GM12878 (cell line): Measurements from ENCODE around the gene MAP6D1. TPM values are rescaled to one million over a fixed set of nuclear protein-coding genes. Genes with fewer than 3 reads are reported as not detected.

Source experiments
- ATAC-seq: fragments of 200-7000 bp; cut with Tn5 transposase; 3 replicates; pipeline ENCODE4 v1.9.1; 2020; ENCODE audit warnings: mild to moderate bottlenecking, moderate library complexity
- BruUV-seq: library from RNA; stranded (reverse); fragments of 400-500 nt; replicated peaks from 2 replicates; lab custom pipeline; 2021; lab: Mats Ljungman, UMichigan
- CTCF ChIA-PET: fragments of 300-600 bp; sonication (Branson Sonifier 250); formaldehyde crosslinking; extraction: SDS; loops from one replicate; lab custom pipeline; 2021; ENCODE audit warnings: inconsistent platforms; lab: Yijun Ruan, JAX
- POLR2A ChIA-PET: fragments of 350-600 bp; formaldehyde crosslinking; extraction: SDS; loops from one replicate; lab custom pipeline; 2021; ENCODE audit warnings: inconsistent platforms; lab: Charles Lee
- RAD21 ChIA-PET: fragments of 300-600 bp; sonication (Branson Sonifier 250); formaldehyde crosslinking; loops from one replicate; lab custom pipeline; 2023; ENCODE audit warnings: antibody characterized with exemption; ENCODE audit not compliant: unreplicated experiment; lab: Charles Lee
- SMC1A ChIA-PET: fragments of 300-600 bp; sonication (Branson Sonifier 250); formaldehyde crosslinking; loops from one replicate; lab custom pipeline; 2023; ENCODE audit not compliant: unreplicated experiment, uncharacterized antibody; lab: Charles Lee
- DNase-seq: peaks from one replicate; pipeline ENCODE4 v3.0.0-alpha.2; 2011; ENCODE audit warnings: low read depth, low spot score
- FAIRE-seq: peaks from 3 replicates; lab custom pipeline; 2011; peaks lifted over from hg19 to GRCh38; lab: Jason Lieb, UNC
- H2AFZ ChIP-seq: 2 replicates; pipeline ENCODE4 v1.6.0; 2011; ENCODE audit warnings: low read depth, low read length, control low read depth; ENCODE audit not compliant: control insufficient read depth
- H3K27ac ChIP-seq: 2 replicates; pipeline ENCODE4 v1.5.1; 2011; ENCODE audit warnings: control low read depth; ENCODE audit not compliant: control insufficient read depth, insufficient read depth
- H3K27me3 ChIP-seq, 2 experiments: replicated peaks in 1 of 2; 2 replicates each; pipeline versions ENCODE4 v1.6.0 to v1.6.1; 2011; ENCODE audit warnings: low read length in 1 of 2; ENCODE audit not compliant: control insufficient read depth in 2 of 2, insufficient read depth in 2 of 2
- H3K36me3 ChIP-seq, 2 experiments: 2 replicates each; pipeline ENCODE4 v1.5.1; 2011; ENCODE audit warnings: low read length in 1 of 2; ENCODE audit not compliant: control insufficient read depth in 2 of 2, insufficient read depth in 2 of 2
- H3K4me1 ChIP-seq: 2 replicates; pipeline ENCODE4 v1.6.1; 2011; ENCODE audit warnings: mild to moderate bottlenecking, low read length, moderate library complexity, mixed read lengths; ENCODE audit not compliant: control insufficient read depth, insufficient read depth
- H3K4me2 ChIP-seq: 2 replicates; pipeline ENCODE4 v1.6.0; 2011; ENCODE audit warnings: control low read depth; ENCODE audit not compliant: control insufficient read depth, insufficient read depth
- H3K4me3 ChIP-seq: fragments of 200-600 bp; sonication (generic); 2 replicates; pipeline ENCODE4 v1.5.1; 2016
- H3K79me2 ChIP-seq: 2 replicates; pipeline ENCODE4 v1.6.0; 2011; ENCODE audit warnings: low read length; ENCODE audit not compliant: control insufficient read depth, insufficient read depth
- H3K9ac ChIP-seq: 2 replicates; pipeline ENCODE4 v1.8.0; 2011; ENCODE audit warnings: low read length, control low read depth, mixed read lengths; ENCODE audit not compliant: control insufficient read depth, insufficient read depth
- H3K9me3 ChIP-seq: replicated peaks from 3 replicates; pipeline ENCODE4 v1.5.1; 2011; ENCODE audit warnings: mild to moderate bottlenecking, low read length; ENCODE audit not compliant: control insufficient read depth, insufficient read depth
- H4K20me1 ChIP-seq: 2 replicates; pipeline ENCODE4 v1.6.0; 2011; ENCODE audit not compliant: control insufficient read depth, insufficient read depth
- CBX3 ChIP-seq: fragments of 200-600 bp; sonication (generic); IDR thresholded peaks from 2 replicates; pipeline ENCODE4 v1.6.1; 2016; ENCODE audit warnings: low read depth, borderline replicate concordance
- IKZF1 ChIP-seq: fragments of 450-650 bp; conservative IDR thresholded peaks from 2 replicates; pipeline ENCODE4 v1.6.1; 2017; ENCODE audit warnings: antibody characterized with exemption, mild to moderate bottlenecking
- KDM1A ChIP-seq: fragments of 200-600 bp; sonication (generic); IDR thresholded peaks from 2 replicates; pipeline ENCODE4 v1.6.1; 2016; ENCODE audit warnings: borderline replicate concordance
- MEF2B ChIP-seq: fragments of 450-650 bp; IDR thresholded peaks from 2 replicates; pipeline ENCODE4 v1.6.1; 2018; ENCODE audit warnings: mild to moderate bottlenecking, moderate library complexity; ENCODE audit not compliant: partially characterized antibody, poor library complexity, severe bottlenecking
- MTA3 ChIP-seq: IDR thresholded peaks from 2 replicates; pipeline ENCODE4 v1.6.1; 2012; ENCODE audit warnings: low read length, inconsistent platforms, borderline replicate concordance
- NR2F1 ChIP-seq: fragments of 450-650 bp; conservative IDR thresholded peaks from 2 replicates; pipeline ENCODE4 v1.6.1; 2017; ENCODE audit warnings: mild to moderate bottlenecking
- PAX5 ChIP-seq: IDR thresholded peaks from 2 replicates; pipeline ENCODE4 v1.6.1; 2011; ENCODE audit warnings: low read depth, low read length, borderline replicate concordance
- PAX8 ChIP-seq: fragments of 450-650 bp; IDR thresholded peaks from 2 replicates; pipeline ENCODE4 v1.6.1; 2017; ENCODE audit warnings: mild to moderate bottlenecking, moderate library complexity
- POLR2AphosphoS5 ChIP-seq: IDR thresholded peaks from 2 replicates; pipeline ENCODE4 v1.6.1; 2011; ENCODE audit warnings: mild to moderate bottlenecking, low read length, inconsistent platforms
- RAD51 ChIP-seq: fragments of 450-650 bp; IDR thresholded peaks from 2 replicates; pipeline ENCODE4 v1.6.1; 2016; ENCODE audit warnings: moderate library complexity, mild to moderate bottlenecking, inconsistent platforms
- SMARCA5 ChIP-seq: fragments of 450-650 bp; IDR thresholded peaks from 2 replicates; pipeline ENCODE4 v1.6.1; 2017; ENCODE audit warnings: mild to moderate bottlenecking
- TAF1 ChIP-seq: IDR thresholded peaks from 2 replicates; pipeline ENCODE4 v1.6.1; 2011; ENCODE audit warnings: mild to moderate bottlenecking, low read depth, low read length, borderline replicate concordance
- WGBS: methylation state at CpG from one replicate; pipeline ENCODE4 v1.1.6; 2016; ENCODE audit warnings: low lambda C conversion rate; ENCODE audit not compliant: insufficient replicate concordance, insufficient coverage; ENCODE audit errors: missing lambda C conversion rate; 5-methylcytosine and 5-hydroxymethylcytosine counted together
- in situ Hi-C: fragments of 300-500 bp; cut with MboI; formaldehyde crosslinking; loops from 9 replicates; pipeline ENCODE4 v1.14.3; 2018; ENCODE audit warnings: mixed read lengths
- intact Hi-C: fragments of 100-400 bp; cut with micrococcal nuclease; formaldehyde crosslinking; loops from one replicate; pipeline ENCODE4 v1.14.2; 2022; ENCODE audit not compliant: unreplicated experiment
- polyA plus RNA-seq, 11 experiments: library from polyadenylated mRNA; depleted of rRNA in 4 of 11; unstranded in 6 of 11; stranded (reverse) in 5 of 11; fragments of >200 nt; fragmentation: Nextera tagmentation in 4 of 11; fragmentation: Illumina TruSeq in 1 of 11; extraction: Ambion mirVana in 4 of 11; extraction: Trizol in 1 of 11; gene quantifications; 1 replicate in 1 of 11; 2 replicates in 10 of 11; pipeline versions ENCODE4 v1.2.1 to v1.2.3, GENCODE V29; 2011 to 2016; ENCODE audit warnings: inconsistent platforms in 2 of 11, missing spikeins in 2 of 11, low read depth in 1 of 11
- total RNA-seq, 4 experiments: library from RNA; depleted of rRNA in 3 of 4; stranded (reverse); fragments of >200 nt in 3 of 4; fragmentation: Illumina TruSeq in 1 of 4; extraction: Trizol in 1 of 4; gene quantifications; 2 replicates each; pipeline versions ENCODE4 v1.2.1 to v1.2.3, GENCODE V29; 2013 to 2021
- TF ChIP-seq, protein P1 (sequence below): fragments of 150-350 bp; IDR thresholded peaks from 2 replicates; pipeline ENCODE4 v1.6.1; 2016; ENCODE audit warnings: low read depth, low read length

Gene MAP6D1
- total and polyA plus RNA-seq, 10 of the 15 experiments (the other 5 are each of a cell fraction or from before 2014, with no cell fraction given) = 0.50 to 2.2 (median 1.2) TPM; not detected in 3

- ChIA-PET RAD21 (interaction anchor here (1.0 kb wide), 1 partner anchor 58 kb away, joined by 5 read pairs; the partner anchor contains the start of gene PARL), POLR2A (no interaction called here), SMC1A (interaction anchor here (1.2 kb wide), 1 partner anchor 8 kb away, joined by 3 read pairs; no protein-coding TSS in a partner anchor), CTCF (interaction anchor here (0.6 to 1.4 kb wide), 2 partner anchors 58 to 267 kb away, joined by 3 to 4 read pairs; partner anchors contain the start of gene PARL)
- WGBS = 94% methylated on average over 14 of the region's 14 CpGs
- Histone ChIP-seq H3K36me3 (peaks cover 0 to 7% of the 10 kb centered on the region in 2 experiments; a peak in 2 of 4 replicates), H3K9ac (no peak overlapping the region), H3K27me3 (no peaks in the 10 kb centered on the region), H3K27ac (no peak overlapping the region), H3K79me2 (no peaks in the 10 kb centered on the region), H2AFZ (no peak overlapping the region), H3K9me3 (no peaks in the 10 kb centered on the region), H3K4me2 (no peak overlapping the region), H3K4me3 (no peak overlapping the region), H3K4me1 (peaks cover 10% of the 10 kb centered on the region), H4K20me1 (no peaks in the 10 kb centered on the region)
- intact Hi-C loops = no loop called here
- no TSS peak for BruUV-seq
- in situ Hi-C loops = no loop called here
- DNase-seq = no peak
- no peak for TF ChIP-seq POLR2AphosphoS5
- peak; percentile 12; the same call in 2 of the 3 replicates for ATAC-seq
- no peak for FAIRE-seq
Observed at GRCh38 chr3:183826448-183827250, 1.3 kb upstream of the MAP6D1 start.

- peaks cover 0 to 4% of the 10 kb centered on the region in 2 experiments; a peak in 2 of 4 replicates for H3K36me3 ChIP-seq
- DNase-seq (no peak), ATAC-seq (peak; percentile 60), FAIRE-seq (no peak)
- H4K20me1 ChIP-seq = no peaks in the 10 kb centered on the region
- peak overlapping the region; percentile 66; the same call in 1 of the 2 replicates for H3K4me3 ChIP-seq
- H3K4me2 ChIP-seq = peak overlapping the region; percentile 96
- no peak overlapping the region; the same call in 1 of the 2 replicates for H3K9ac ChIP-seq
- no TSS peak for BruUV-seq
- no peak overlapping the region for H3K27ac ChIP-seq
- intact Hi-C loops (no loop called here), in situ Hi-C loops (no loop called here)
- POLR2A ChIA-PET = no interaction called here
- peaks cover 10% of the 10 kb centered on the region for H3K4me1 ChIP-seq
- no peaks in the 10 kb centered on the region for H3K9me3 ChIP-seq
- WGBS = 6% methylated on average over 72 of the region's 88 CpGs
- RAD21 ChIA-PET = no interaction called here
- CTCF ChIA-PET = no interaction called here
- H3K79me2 ChIP-seq = no peaks in the 10 kb centered on the region
- H3K27me3 ChIP-seq = no peaks in the 10 kb centered on the region
- peak overlapping the region; percentile 63; the same call in 1 of the 2 replicates for H2AFZ ChIP-seq
- SMC1A ChIA-PET = no interaction called here
- no peak for TF ChIP-seq PAX8
- TF ChIP-seq KDM1A = no peak
- TF ChIP-seq IKZF1 = peak; percentile 48; the same call in 1 of the 2 replicates
- TF ChIP-seq, protein P1, sequence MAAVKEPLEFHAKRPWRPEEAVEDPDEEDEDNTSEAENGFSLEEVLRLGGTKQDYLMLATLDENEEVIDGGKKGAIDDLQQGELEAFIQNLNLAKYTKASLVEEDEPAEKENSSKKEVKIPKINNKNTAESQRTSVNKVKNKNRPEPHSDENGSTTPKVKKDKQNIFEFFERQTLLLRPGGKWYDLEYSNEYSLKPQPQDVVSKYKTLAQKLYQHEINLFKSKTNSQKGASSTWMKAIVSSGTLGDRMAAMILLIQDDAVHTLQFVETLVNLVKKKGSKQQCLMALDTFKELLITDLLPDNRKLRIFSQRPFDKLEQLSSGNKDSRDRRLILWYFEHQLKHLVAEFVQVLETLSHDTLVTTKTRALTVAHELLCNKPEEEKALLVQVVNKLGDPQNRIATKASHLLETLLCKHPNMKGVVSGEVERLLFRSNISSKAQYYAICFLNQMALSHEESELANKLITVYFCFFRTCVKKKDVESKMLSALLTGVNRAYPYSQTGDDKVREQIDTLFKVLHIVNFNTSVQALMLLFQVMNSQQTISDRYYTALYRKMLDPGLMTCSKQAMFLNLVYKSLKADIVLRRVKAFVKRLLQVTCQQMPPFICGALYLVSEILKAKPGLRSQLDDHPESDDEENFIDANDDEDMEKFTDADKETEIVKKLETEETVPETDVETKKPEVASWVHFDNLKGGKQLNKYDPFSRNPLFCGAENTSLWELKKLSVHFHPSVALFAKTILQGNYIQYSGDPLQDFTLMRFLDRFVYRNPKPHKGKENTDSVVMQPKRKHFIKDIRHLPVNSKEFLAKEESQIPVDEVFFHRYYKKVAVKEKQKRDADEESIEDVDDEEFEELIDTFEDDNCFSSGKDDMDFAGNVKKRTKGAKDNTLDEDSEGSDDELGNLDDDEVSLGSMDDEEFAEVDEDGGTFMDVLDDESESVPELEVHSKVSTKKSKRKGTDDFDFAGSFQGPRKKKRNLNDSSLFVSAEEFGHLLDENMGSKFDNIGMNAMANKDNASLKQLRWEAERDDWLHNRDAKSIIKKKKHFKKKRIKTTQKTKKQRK = no peak
- TF ChIP-seq MEF2B = no peak
- TF ChIP-seq NR2F1 = 0 out of 2 replicates have a peak, but pooled peaks have one; percentile 46
- no peak for TF ChIP-seq TAF1
- no peak for TF ChIP-seq MTA3
- TF ChIP-seq PAX5 = no peak
- TF ChIP-seq CBX3 = no peak
- TF ChIP-seq RAD51 = no peak
- no peak for TF ChIP-seq SMARCA5
Observed at GRCh38 chr3:183824761-183825455, 469 bp downstream of the MAP6D1 start.
